ENCODE results near the gene CHD6. TPM values are rescaled to one million over a fixed set of nuclear protein-coding genes. Genes with fewer than 3 reads are reported as not detected.

The CHD6 gene
- total and polyA plus RNA-seq, 12 donors, result 9.2 to 56.8 (median 41.7) TPM

DNA sequence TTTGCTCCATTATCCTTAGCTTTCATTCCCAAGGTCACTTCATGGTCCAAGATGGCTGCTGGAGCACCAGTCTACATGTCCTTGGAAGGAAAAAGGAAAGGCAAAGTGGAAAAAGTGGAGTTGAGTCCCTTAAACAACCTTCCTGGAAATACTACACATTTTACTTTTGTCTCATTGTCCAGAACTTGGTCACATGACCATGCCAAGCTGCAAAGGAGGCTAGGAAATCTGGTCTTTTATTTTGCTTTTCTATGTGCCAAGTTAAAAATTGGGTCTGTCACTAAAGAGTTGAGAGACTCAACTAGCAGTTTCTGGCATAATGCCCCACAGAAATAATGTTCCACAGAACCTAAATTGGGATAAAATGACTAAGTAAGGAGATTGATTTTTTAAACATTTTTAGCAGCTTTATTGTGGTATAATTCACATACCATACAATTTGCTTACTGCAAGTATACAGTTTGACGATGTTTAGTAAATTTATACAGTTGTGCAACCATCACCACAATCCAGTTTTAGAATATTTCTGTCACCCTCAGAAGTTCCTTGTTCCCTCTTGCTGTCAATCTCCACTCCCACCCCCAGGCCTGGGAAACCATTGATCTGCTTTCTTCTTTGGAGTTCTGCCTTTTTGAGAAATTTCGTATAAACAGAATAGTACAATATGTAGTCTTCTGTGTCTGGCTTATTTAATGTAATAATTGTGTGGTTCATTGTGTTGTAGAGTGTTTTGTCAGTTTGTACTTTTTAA is 5.6 kb upstream of the CHD6 start:
- TF ChIP-seq CTCF (IDR thresholded peaks at IDR 0.05) (no peak), POLR2A (IDR thresholded peaks at IDR 0.05) (no peak)
- no peaks in the 10 kb centered on the region for H3K27me3 ChIP-seq
- intact Hi-C loops (cut with DNase I), result no loop called here
- H3K27ac ChIP-seq, result no peak overlapping the region
- H3K9me3 ChIP-seq (replicated peaks in 1 of 3), result no peaks in the 10 kb centered on the region
- no peak for DNase-seq
- peaks cover 0 to 8% of the 10 kb centered on the region in 2 donors for H3K4me1 ChIP-seq (replicated peaks in 1 of 2)
- 52 to 81% (median 68%) methylated on average over 2 of the region's 2 CpGs for WGBS, 4 donors
- no peak overlapping the region for H3K4me3 ChIP-seq
- H3K36me3 ChIP-seq (replicated peaks in 1 of 2), result no peaks in the 10 kb centered on the region

- DNase-seq, result no peak
- peaks cover 0 to 8% of the 10 kb centered on the region in 2 donors for H3K4me1 ChIP-seq (replicated peaks in 1 of 2)
Measured at GRCh38 chr20:41622584-41622983, 4.4 kb upstream of the CHD6 start.

DNA sequence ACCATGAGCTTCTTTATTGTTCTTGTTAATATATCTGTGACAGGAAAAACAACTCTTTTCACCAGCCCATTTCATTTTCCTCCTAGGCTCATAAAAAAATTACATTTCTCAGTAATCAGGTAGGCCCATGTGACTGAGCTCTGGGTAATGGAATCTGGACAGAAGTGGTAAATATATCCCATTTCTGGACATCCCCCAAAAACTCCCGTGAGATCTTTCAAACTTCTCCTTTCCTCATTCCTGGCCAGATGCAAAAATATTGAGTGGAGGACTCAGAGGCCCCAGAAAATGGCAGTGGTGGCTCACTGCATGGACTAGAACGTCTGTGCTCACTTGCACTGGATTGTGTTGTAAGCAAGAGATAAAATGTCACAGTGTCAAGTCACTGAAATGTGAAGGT is 3.8 kb upstream of the CHD6 start:
- Histone ChIP-seq H3K4me1 (replicated peaks in 1 of 2) (peaks cover 1 to 12% of the 10 kb centered on the region in 2 donors), H3K9me3 (replicated peaks in 1 of 3) (no peaks in the 10 kb centered on the region), H3K27me3 (no peaks in the 10 kb centered on the region), H3K4me3 (no peak overlapping the region), H3K36me3 (replicated peaks in 1 of 2) (no peaks in the 10 kb centered on the region), H3K27ac (no peak overlapping the region)
- DNase-seq, result no peak
- TF ChIP-seq CTCF (IDR thresholded peaks at IDR 0.05), result no peak
- TF ChIP-seq POLR2A (IDR thresholded peaks at IDR 0.05), result no peak
- intact Hi-C loops (cut with DNase I), result no loop called here
- WGBS, 4 donors, result 46 to 62% (median 59%) methylated on average over 2 of the region's 2 CpGs

More at GRCh38 chr20:41622584-41622983, 4.4 kb upstream of the CHD6 start:
- Histone ChIP-seq H3K4me3 (no peak overlapping the region), H3K36me3 (replicated peaks in 1 of 2) (no peaks in the 10 kb centered on the region), H3K9me3 (replicated peaks in 1 of 3) (no peaks in the 10 kb centered on the region), H3K27ac (no peak overlapping the region), H3K27me3 (no peaks in the 10 kb centered on the region)
- intact Hi-C loops (cut with DNase I), result no loop called here
- TF ChIP-seq POLR2A (IDR thresholded peaks at IDR 0.05), result no peak
- no peak for TF ChIP-seq CTCF (IDR thresholded peaks at IDR 0.05)

DNA sequence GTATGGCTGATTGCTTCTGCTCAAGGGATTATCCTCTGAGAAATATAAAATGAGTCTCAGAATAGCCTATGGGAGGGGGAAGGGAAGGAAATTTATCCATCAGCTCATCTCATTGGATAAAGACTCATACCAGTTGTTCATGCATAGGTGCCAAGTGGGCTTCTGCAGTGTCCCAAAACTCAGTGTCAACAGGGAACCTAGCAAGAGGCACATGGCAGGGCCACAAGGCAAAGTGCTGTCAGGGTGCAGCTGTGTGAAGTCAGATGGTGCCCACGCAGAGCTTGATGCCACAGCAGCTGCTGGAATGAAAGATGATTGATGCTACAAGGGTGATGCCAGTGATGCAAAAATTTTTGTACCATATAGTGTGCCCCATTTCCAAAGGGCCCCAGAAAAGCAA is 3.2 kb upstream of the CHD6 start:
- Histone ChIP-seq H3K36me3 (replicated peaks in 1 of 2) (no peaks in the 10 kb centered on the region), H3K27ac (no peak overlapping the region), H3K27me3 (no peaks in the 10 kb centered on the region), H3K4me1 (replicated peaks in 1 of 2) (peaks cover 7 to 17% of the 10 kb centered on the region in 2 donors), H3K4me3 (no peak overlapping the region), H3K9me3 (replicated peaks in 1 of 3) (no peaks in the 10 kb centered on the region)
- TF ChIP-seq POLR2A (IDR thresholded peaks at IDR 0.05), result no peak
- no peak for TF ChIP-seq CTCF (IDR thresholded peaks at IDR 0.05)
- DNase-seq, result no peak
- intact Hi-C loops (cut with DNase I), result no loop called here
- 88 to 91% (median 88%) methylated on average over 1 of the region's 1 CpG for WGBS, 4 donors

All from adrenal gland (tissue), 12 donors.